Measurements from ENCODE around the gene CENPP. TPM values are rescaled to one million over a fixed set of nuclear protein-coding genes. Genes with fewer than 3 reads are reported as not detected.
A peak's percentile ranks its signal among the peaks of the same experiment; 100 is the strongest.

The CENPP gene
- total RNA-seq, 1 donor from 2014 or later: 9.1 TPM

DNA sequence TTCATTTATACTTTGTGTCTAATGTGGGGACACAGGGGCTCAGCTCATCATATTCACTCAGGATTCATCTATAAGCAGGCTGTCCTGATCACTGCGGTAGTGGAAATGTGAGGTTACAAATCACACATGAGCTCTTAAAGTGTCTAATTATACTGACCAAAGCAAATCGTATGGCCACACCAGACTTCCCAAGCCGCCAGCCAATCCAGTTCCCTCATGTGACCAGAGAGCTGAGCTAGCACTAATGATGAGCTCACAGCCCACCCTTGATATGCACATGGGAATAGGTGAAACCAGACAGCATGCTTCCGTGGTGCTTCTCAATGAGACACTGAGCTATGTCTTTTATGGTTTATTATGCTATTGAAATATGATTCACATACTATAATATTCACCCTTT lies 192.4 kb downstream of the CENPP start:
- intact Hi-C loops (cut with DNase I): no loop called here
- no peak for ATAC-seq
- DNase-seq (ENCODE audit: low spot score): no peak

GRCh38 chr9:92520837-92521236 lies 195.1 kb downstream of the CENPP start:
- intact Hi-C loops (cut with DNase I): no loop called here
- DNase-seq (ENCODE audit: low spot score) (no peak), ATAC-seq (no peak)

DNA sequence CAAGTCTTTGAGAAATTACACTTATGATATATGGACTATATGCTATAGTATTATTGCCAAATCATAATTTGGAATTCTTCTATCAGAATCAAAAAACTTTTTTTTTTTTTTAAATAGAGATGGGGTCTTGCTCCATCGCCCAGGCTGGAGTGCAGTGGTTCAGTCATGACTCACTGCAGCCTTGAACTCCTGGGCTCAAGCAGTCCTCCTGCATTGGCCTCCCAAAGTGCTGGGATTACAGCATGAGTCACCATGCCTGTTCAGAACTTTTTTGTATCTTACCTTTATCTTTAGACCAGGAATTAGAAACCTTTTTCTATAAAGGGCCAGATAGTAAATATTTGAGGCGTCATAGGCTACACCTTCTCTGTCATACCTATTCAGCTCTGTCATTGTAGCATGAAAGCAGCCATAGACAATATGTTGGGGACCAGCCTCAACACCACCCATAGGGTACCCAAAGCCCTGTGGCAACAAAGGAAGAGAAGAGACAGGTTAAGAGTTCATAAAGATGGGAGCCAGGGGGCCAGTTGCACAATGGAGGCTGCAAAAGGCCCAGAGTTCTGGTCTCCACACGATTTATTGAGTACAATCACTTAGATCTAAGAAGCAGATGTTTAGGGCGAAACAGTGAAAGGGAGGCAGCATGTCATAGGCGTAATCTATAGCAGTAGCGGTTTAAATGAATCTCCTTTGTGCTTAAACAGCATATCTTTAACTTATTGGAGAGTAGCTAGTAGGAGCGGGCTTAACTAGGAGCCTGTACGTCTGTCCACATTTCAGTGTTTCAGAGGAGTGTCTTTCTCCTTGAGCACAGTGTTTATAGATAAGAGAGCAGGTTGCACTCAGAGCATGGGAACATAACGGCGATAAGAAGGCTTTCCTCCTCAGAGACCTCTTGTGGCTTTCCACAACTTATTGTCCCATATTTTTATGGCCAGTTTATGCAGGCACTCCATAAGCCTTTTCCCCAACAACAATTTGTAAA lies 197.5 kb downstream of the CENPP start:
- ATAC-seq (no peak), DNase-seq (ENCODE audit: low spot score) (no peak)
- intact Hi-C loops (cut with DNase I): no loop called here

- no peak for DNase-seq (ENCODE audit: low spot score)
- ATAC-seq: no peak
- intact Hi-C loops (cut with DNase I): no loop called here
Observed at GRCh38 chr9:92524881-92525280, 199.1 kb downstream of the CENPP start.

- DNase-seq (ENCODE audit: low spot score): no peak
- intact Hi-C loops (cut with DNase I): no loop called here
- ATAC-seq: no peak
Observed at GRCh38 chr9:92525306-92525705, 199.6 kb downstream of the CENPP start.

DNA sequence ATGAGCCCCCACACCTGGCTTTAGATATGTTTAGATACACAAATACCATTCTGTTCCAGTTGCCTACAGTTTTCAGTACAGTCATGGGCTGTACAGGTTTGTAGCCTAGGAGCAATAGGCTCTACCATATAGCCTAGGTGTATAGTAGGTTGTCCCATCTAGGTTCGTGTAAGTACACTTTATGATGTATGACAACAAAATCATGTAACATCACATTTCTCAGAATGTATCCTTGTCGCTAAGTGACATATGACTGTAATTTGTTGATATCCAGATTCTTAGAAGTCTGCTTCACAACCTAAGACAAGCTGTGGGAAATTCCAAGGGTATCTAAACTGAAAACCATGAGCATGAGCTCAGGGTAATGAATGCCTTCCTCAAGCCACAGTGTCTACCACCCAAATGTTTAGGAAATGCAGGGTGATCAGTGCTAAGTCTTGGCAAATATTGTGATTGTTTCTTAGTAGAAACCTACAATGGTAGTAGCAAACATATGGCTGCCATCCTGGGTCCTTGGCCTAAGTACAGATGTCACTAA lies 201.6 kb downstream of the CENPP start:
- intact Hi-C loops (cut with DNase I): no loop called here
- no peak for DNase-seq (ENCODE audit: low spot score)
- no peak for ATAC-seq

DNA sequence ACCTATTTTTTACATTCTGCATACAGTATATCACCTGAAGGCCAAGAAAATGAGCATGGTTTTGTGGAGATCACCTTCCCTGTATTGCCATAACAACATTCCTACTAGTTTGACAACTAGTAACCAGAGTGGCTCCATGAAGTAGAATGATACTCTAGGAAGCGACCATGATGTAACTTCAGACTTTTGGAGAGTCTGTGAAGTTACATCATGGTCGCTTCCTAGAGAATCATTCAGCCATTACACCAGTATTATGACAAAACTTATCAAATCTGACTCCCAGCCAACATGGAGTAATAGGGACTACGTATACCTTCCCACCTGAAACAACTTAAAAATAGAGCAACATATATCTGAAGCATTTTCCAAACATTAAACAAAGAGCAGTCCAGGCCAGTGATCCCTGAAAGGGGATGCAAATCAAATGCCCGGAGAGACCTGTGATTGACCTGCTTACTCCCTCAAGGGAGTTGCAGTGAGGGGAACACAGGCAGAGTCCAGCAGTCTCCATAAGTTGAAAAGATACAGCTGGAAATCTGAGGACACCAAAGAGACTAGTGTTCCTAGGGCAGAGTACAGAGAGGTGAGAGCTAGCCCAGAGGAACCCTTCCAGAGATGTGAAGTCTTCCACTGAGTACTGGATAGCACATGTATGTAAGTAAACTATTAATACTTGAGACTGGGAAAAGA lies 202.2 kb downstream of the CENPP start:
- intact Hi-C loops (cut with DNase I): no loop called here
- no peak for ATAC-seq
- no peak for DNase-seq (ENCODE audit: low spot score)

DNA sequence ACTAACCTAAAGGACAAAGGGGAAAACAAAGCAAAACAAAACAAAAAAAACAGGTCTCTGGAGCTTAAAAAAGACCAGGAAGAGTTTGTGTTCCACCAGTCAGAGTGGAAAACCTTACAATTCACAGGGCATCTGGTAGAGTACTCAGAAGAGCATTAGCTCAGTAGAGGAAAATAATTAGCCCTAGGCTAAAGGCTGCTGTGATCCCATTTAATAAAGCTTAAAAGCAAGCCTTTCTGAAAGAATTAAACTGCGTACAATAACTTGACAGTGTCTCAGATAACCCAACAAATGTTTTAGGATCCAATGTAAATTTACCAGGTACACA lies 202.7 kb downstream of the CENPP start:
- DNase-seq (ENCODE audit: low spot score) (no peak), ATAC-seq (no peak)
- intact Hi-C loops (cut with DNase I): no loop called here

GRCh38 chr9:92529124-92529523 lies 203.4 kb downstream of the CENPP start:
- DNase-seq (ENCODE audit: low spot score): no peak
- ATAC-seq: no peak
- intact Hi-C loops (cut with DNase I): no loop called here

- intact Hi-C loops (cut with DNase I): no loop called here
- DNase-seq (ENCODE audit: low spot score) (no peak), ATAC-seq (no peak)
Observed at GRCh38 chr9:92530893-92531292, 205.1 kb downstream of the CENPP start.

GRCh38 chr9:92534204-92534603 lies 208.5 kb downstream of the CENPP start:
- no peak for ATAC-seq
- intact Hi-C loops (cut with DNase I): no loop called here
- no peak for DNase-seq (ENCODE audit: low spot score)

DNA sequence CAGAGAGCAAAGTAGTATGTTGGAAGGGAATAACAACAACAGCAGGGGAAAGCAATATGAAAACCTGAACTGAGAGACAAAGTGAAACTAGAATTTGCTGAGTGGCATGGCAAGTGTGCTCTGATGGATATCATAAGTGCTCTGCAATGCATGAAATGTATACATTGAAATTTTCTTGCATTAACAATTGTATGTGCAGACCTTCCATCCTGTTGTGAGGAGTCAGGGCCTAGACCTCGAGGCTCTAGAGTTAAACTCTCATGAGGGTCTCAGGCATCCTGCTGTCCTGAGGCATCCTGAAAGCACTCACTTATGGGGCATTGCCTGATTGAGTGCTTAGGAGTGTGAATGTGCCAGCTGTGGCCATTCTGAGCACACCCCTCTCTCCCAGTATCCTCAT lies 208.9 kb downstream of the CENPP start:
- ATAC-seq: peak; percentile 45
- intact Hi-C loops (cut with DNase I): no loop called here

DNA sequence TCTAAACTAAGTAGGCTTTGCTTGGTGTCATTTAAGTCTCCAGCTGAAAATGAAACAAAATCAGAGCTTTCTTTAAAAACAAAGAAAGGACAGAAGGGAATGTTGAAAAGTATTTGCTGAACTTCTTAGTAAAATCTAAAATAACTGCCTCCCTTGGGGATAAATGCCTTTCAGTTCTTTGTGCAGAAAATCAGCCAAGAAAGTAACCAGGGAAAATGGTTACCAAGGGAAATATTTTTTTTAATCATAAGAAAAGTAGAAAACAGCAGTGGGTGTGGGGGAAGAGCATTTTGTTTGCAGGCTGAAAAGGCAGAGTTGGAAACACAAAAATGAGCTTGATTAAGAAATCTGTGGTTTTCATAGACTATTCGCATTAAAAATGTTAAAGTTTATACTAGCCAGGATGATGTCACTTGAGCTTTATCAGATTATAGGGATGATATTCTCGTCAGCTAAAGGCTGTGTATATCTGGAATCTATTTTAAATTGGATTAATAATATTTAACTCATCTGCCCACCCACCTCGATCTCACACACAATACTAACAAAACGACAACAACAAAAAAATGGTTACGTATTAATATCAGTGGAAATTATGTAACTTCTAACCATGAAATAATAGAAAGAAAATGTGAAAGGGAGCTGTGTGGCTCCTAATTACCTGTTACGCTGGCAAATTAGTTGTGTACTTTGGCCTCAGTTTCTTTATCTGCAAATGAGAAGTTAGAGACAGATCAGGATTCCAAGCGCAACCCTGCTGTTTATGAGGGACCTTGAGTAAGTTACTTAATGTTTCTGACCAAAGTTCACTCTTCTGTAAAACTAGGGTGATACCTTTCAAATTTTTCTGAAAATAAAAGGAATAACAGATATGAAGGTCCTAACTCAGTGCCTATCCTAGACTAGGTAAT lies 210.4 kb downstream of the CENPP start, which contains the start of gene ECM2:
Gene ECM2, minus strand, starts transcription at position 51 of the 911 bp plus-strand sequence. CDS start 13,124 bp downstream, outside the sequence.
- DNase-seq (ENCODE audit: low spot score): no peak
- intact Hi-C loops (cut with DNase I): no loop called here
- peak; percentile 89 for ATAC-seq

More for the DNA sequence above, 208.9 kb downstream of the CENPP start:
- DNase-seq (ENCODE audit: low spot score): no peak

DNA sequence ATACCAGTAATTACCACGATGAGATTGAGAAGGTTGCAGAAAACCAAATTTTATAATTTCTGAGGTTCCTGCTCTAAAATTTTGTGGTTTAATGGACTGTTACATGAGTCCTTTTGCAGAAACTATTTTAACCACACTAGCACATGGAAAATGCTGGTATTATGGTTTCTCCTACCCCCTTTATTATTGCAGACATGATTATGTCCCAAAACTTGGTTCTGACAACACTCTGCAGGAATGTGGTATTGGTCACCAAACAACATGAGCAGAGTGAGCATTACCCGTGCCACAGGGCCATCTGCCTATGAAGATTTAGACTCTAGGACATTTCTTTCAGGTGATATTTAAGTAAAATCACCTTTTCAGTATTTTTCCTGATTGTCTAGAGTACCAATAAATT lies 212.8 kb downstream of the CENPP start:
- DNase-seq (ENCODE audit: low spot score) (no peak), ATAC-seq (no peak)
- intact Hi-C loops (cut with DNase I): no loop called here

DNA sequence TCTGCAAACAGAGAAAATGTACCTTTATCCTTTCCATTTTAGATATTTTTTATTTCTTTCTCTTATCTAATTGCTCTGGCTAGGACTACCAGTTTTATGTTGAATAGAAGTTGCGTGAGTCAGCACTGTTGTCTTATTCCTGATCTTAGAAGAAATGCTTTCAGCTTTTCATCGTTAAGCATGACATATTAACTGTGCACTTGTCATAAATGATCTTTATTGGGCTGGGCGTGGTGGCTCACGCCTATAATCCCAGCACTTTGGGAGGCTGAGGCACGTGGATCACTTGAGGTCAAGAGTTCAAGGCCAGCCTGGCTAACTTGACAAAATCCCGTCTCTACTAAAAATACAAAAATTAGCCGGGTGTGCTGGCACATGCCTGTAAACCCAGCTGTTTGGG lies 218.2 kb downstream of the CENPP start:
- no peak for ATAC-seq
- no peak for DNase-seq (ENCODE audit: low spot score)
- intact Hi-C loops (cut with DNase I): no loop called here

DNA sequence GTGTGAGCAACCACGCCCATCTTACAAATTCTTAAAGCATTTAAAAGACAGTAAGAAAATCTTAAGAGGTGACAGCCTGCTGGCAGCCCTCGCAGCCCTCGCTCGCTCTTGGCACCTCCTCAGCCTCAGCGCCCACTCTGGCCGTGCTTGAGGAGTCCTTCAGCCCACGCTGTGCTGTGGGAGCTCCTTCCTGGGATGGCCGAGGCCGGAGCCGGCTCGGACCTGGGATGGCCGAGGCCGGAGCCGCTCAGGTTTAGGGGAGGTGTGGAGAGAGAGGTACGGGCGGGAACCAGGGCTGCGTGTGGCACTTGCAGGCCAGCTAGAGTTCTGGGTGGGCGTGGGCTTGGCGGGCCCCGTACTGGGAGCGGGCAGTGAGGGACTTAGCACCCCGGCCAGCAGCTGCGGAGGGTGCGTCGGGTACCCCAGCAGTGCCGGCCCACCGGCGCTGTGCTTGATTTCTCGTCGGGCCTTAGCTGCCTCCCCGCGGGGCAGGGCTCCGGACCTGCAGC lies 219.3 kb downstream of the CENPP start:
- intact Hi-C loops (cut with DNase I): no loop called here
- ATAC-seq (no peak), DNase-seq (ENCODE audit: low spot score) (no peak)

GRCh38 chr9:92547356-92547755 lies 221.6 kb downstream of the CENPP start:
- DNase-seq (ENCODE audit: low spot score) (no peak), ATAC-seq (no peak)
- intact Hi-C loops (cut with DNase I): no loop called here

GRCh38 chr9:92550765-92551164 lies 225.0 kb downstream of the CENPP start:
- DNase-seq (ENCODE audit: low spot score): no peak
- intact Hi-C loops (cut with DNase I): no loop called here
- no peak for ATAC-seq
